HCT116 (cell line): Measurements from ENCODE around the gene ZNF398. TPM values are rescaled to one million over a fixed set of nuclear protein-coding genes. Genes with fewer than 3 reads are reported as not detected.
"Not testable (repeated sequence)": the region's sequence is repeated elsewhere in the genome, so short reads cannot be mapped to it uniquely, and the experiment has no call there.

Experiments
- ATAC-seq: fragments of 200-7000 bp; cut with Tn5 transposase; 2 replicates; pipeline ENCODE4 v1.9.1; 2020; ENCODE audit warnings: mild to moderate bottlenecking, moderate library complexity
- BruUV-seq: library from RNA; stranded (reverse); fragments of 400-500 nt; replicated peaks from 2 replicates; lab custom pipeline; 2021; lab: Mats Ljungman, UMichigan
- CTCF ChIA-PET: fragments of 300-600 bp; sonication (Branson Sonifier 250); formaldehyde crosslinking; loops from one replicate; lab custom pipeline; 2021; ENCODE audit warnings: antibody characterized with exemption; lab: Charles Lee
- POLR2A ChIA-PET: fragments of 300-600, 350-600 bp; sonication (Branson Sonifier 250); formaldehyde crosslinking; loops from one replicate; lab custom pipeline; 2021; ENCODE audit warnings: antibody characterized with exemption; lab: Charles Lee
- RAD21 ChIA-PET, 2 experiments: fragments of 300-600 bp; sonication (Branson Sonifier 250); formaldehyde crosslinking; loops; one replicate each; lab custom pipeline; 2023; ENCODE audit warnings: low total read pairs in 2 of 2; ENCODE audit not compliant: uncharacterized antibody in 2 of 2, unreplicated experiment in 2 of 2, low non-redundant PET in 1 of 2; lab: Charles Lee
- DNase-seq: peaks from one replicate; pipeline ENCODE4 v3.0.0-alpha.2; 2010; ENCODE audit warnings: low read depth, low spot score
- H2AFZ ChIP-seq: fragments of 200-600 bp; shearing (Covaris generic), sonication (generic); 2 replicates; pipeline ENCODE4 v1.6.1; 2017; ENCODE audit warnings: low read depth, mixed run types, mixed read lengths, antibody characterized with exemption, low read length; ENCODE audit not compliant: poor library complexity, severe bottlenecking
- H3K27ac ChIP-seq: 2 replicates; pipeline ENCODE4 v1.5.1; 2012; ENCODE audit warnings: low read depth, low read length
- H3K27me3 ChIP-seq: fragments of 200-600 bp; sonication (generic); 2 replicates; pipeline ENCODE4 v1.6.1; 2016; ENCODE audit warnings: mixed run types, low read length, mixed read lengths; ENCODE audit not compliant: insufficient read depth
- H3K36me3 ChIP-seq, 2 experiments: fragments of 200-500 bp in 1 of 2; fragments of 200-600 bp in 1 of 2; sonication (Bioruptor generic) in 1 of 2; sonication (generic) in 1 of 2; 2 replicates each; pipeline versions ENCODE4 v1.5.1 to v1.6.1; 2014 to 2016; ENCODE audit warnings: low read length in 2 of 2, inconsistent platforms in 1 of 2, mixed read lengths in 1 of 2, mixed run types in 1 of 2; ENCODE audit not compliant: insufficient read depth in 2 of 2, control insufficient read depth in 1 of 2
- H3K4me1 ChIP-seq, 2 experiments: fragments of 200-600 bp in 1 of 2; sonication (generic) in 1 of 2; 2 replicates each; pipeline versions ENCODE4 v1.5.1 to v1.6.1; 2012 to 2017; ENCODE audit warnings: low read length in 2 of 2, inconsistent platforms in 1 of 2, mild to moderate bottlenecking in 1 of 2, mixed read lengths in 1 of 2, mixed run types in 1 of 2, moderate library complexity in 1 of 2; ENCODE audit not compliant: insufficient read depth in 2 of 2, control insufficient read depth in 1 of 2
- H3K4me2 ChIP-seq: fragments of 200-600 bp; sonication (generic); 2 replicates; pipeline ENCODE4 v1.6.1; 2017; ENCODE audit warnings: mixed run types, low read length, mixed read lengths
- H3K4me3 ChIP-seq, 2 experiments: fragments of 200-600 bp in 1 of 2; sonication (generic) in 1 of 2; replicated peaks in 1 of 2; 2 replicates each; pipeline ENCODE4 v1.5.1; 2011 to 2016; ENCODE audit warnings: low read length in 2 of 2, control low read depth in 1 of 2, low read depth in 1 of 2, mild to moderate bottlenecking in 1 of 2, mixed read lengths in 1 of 2, mixed run types in 1 of 2
- H3K79me2 ChIP-seq: fragments of 200-600 bp; sonication (generic); 2 replicates; pipeline ENCODE4 v1.6.1; 2017; ENCODE audit warnings: mild to moderate bottlenecking, mixed run types, low read length, moderate library complexity, mixed read lengths; ENCODE audit not compliant: insufficient read depth
- H3K9ac ChIP-seq: fragments of 200-600 bp; sonication (generic); 2 replicates; pipeline ENCODE4 v1.6.1; 2016; ENCODE audit warnings: low read length, mixed read lengths
- H3K9me2 ChIP-seq: fragments of 200-600 bp; sonication (generic), shearing (Covaris generic); 2 replicates; pipeline ENCODE4 v1.6.1; 2017; ENCODE audit warnings: mixed run types, mild to moderate bottlenecking, moderate library complexity; ENCODE audit not compliant: insufficient read depth
- H3K9me3 ChIP-seq, 2 experiments: fragments of 200-500 bp in 1 of 2; fragments of 200-600 bp in 1 of 2; sonication (Bioruptor generic) in 1 of 2; sonication (generic) in 1 of 2; 2 replicates each; pipeline ENCODE4 v1.6.1; 2014 to 2017; ENCODE audit warnings: low read length in 2 of 2, mixed read lengths in 2 of 2, inconsistent platforms in 1 of 2, low read depth in 1 of 2, mild to moderate bottlenecking in 1 of 2, mixed run types in 1 of 2, moderate library complexity in 1 of 2; ENCODE audit not compliant: control insufficient read depth in 1 of 2, insufficient read depth in 1 of 2
- H4K20me1 ChIP-seq: fragments of 200-600 bp; sonication (generic), shearing (Covaris generic); 2 replicates; pipeline ENCODE4 v1.6.1; 2017; ENCODE audit warnings: mixed run types, mild to moderate bottlenecking, moderate library complexity; ENCODE audit not compliant: insufficient read depth
- EGR1 ChIP-seq: IDR thresholded peaks from 2 replicates; pipeline ENCODE4 v1.6.1; 2012; ENCODE audit warnings: low read depth
- POLR2AphosphoS5 ChIP-seq: IDR thresholded peaks from 2 replicates; pipeline ENCODE4 v1.6.1; 2011; ENCODE audit warnings: mild to moderate bottlenecking, low read depth, low read length, moderate library complexity
- RAD21 ChIP-seq: IDR thresholded peaks from 2 replicates; pipeline ENCODE4 v1.6.1; 2012; ENCODE audit warnings: low read depth, mild to moderate bottlenecking
- TCF7L2 ChIP-seq: IDR thresholded peaks from 2 replicates; pipeline ENCODE4 v1.7.0; 2011; ENCODE audit warnings: borderline replicate concordance, inconsistent platforms; ENCODE audit not compliant: insufficient read depth, insufficient read length; ENCODE audit errors: extremely low read depth
- intact Hi-C: fragments of 100-400 bp; cut with micrococcal nuclease; formaldehyde crosslinking; loops from 2 replicates; pipeline ENCODE4 v1.10.0; 2022
- total RNA-seq: library from RNA; stranded (reverse); gene quantifications from one replicate; pipeline ENCODE4 v1.2.1, GENCODE V29; 2021; ENCODE audit not compliant: unreplicated experiment
- TF ChIP-seq, protein P1 (sequence below), 3 experiments: fragments of 200-600 bp in 1 of 3; sonication (generic) in 1 of 3; IDR thresholded peaks in 2 of 3; conservative IDR thresholded peaks in 1 of 3; 2 replicates each; pipeline ENCODE4 v1.5.1; 2012 to 2017; ENCODE audit warnings: low read depth in 2 of 3, low read length in 2 of 3, antibody characterized with exemption in 1 of 3, borderline replicate concordance in 1 of 3, control low read depth in 1 of 3, mild to moderate bottlenecking in 1 of 3, mixed read lengths in 1 of 3, mixed run types in 1 of 3, moderate library complexity in 1 of 3; ENCODE audit not compliant: insufficient read depth in 1 of 3
- TF ChIP-seq, protein P2 (sequence below): IDR thresholded peaks from 2 replicates; pipeline ENCODE4 v1.6.1; 2012
- TF ChIP-seq, protein P3 (sequence below): IDR thresholded peaks from 2 replicates; pipeline ENCODE4 v1.6.1; 2012

Gene ZNF398
- total RNA-seq, 1 experiment from 2014 or later, result 14.1 TPM

DNA sequence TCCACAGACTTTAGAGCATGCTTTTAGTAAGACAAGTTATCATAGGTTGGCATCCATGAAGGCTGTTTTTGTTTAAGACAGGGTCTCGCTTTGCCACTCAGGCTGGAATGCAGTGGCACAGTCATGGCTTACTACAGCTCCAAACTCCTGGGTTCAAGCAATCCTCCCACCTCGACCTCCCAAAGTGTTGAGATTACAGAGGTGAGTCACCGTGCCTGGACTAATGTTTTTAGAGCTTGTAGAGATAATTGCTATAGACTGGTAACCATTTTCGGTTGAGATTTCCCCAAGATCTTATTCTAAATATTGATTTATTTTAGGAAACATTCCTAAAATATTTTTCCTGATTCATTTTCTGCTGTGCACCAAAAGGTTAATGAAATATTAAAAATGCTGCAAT is 5.4 kb upstream of the ZNF398 start (continued):
- no peak for TF ChIP-seq POLR2AphosphoS5
- no peak for TF ChIP-seq RAD21
- TF ChIP-seq, protein P1, sequence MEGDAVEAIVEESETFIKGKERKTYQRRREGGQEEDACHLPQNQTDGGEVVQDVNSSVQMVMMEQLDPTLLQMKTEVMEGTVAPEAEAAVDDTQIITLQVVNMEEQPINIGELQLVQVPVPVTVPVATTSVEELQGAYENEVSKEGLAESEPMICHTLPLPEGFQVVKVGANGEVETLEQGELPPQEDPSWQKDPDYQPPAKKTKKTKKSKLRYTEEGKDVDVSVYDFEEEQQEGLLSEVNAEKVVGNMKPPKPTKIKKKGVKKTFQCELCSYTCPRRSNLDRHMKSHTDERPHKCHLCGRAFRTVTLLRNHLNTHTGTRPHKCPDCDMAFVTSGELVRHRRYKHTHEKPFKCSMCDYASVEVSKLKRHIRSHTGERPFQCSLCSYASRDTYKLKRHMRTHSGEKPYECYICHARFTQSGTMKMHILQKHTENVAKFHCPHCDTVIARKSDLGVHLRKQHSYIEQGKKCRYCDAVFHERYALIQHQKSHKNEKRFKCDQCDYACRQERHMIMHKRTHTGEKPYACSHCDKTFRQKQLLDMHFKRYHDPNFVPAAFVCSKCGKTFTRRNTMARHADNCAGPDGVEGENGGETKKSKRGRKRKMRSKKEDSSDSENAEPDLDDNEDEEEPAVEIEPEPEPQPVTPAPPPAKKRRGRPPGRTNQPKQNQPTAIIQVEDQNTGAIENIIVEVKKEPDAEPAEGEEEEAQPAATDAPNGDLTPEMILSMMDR (IDR thresholded peaks at IDR 0.05 in 2 of 3, conservative IDR thresholded peaks at IDR 0.05 in 1 of 3; ENCODE audit: borderline replicate concordance in 1 of 3, insufficient read depth in 1 of 3, low read depth in 2 of 3, low read length in 2 of 3), result no peak
- TF ChIP-seq, protein P2, sequence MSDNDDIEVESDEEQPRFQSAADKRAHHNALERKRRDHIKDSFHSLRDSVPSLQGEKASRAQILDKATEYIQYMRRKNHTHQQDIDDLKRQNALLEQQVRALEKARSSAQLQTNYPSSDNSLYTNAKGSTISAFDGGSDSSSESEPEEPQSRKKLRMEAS, result no peak
- TF ChIP-seq, protein P3, sequence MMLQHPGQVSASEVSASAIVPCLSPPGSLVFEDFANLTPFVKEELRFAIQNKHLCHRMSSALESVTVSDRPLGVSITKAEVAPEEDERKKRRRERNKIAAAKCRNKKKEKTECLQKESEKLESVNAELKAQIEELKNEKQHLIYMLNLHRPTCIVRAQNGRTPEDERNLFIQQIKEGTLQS, result no peak
- no peak for TF ChIP-seq TCF7L2
- TF ChIP-seq EGR1, result no peak

DNA sequence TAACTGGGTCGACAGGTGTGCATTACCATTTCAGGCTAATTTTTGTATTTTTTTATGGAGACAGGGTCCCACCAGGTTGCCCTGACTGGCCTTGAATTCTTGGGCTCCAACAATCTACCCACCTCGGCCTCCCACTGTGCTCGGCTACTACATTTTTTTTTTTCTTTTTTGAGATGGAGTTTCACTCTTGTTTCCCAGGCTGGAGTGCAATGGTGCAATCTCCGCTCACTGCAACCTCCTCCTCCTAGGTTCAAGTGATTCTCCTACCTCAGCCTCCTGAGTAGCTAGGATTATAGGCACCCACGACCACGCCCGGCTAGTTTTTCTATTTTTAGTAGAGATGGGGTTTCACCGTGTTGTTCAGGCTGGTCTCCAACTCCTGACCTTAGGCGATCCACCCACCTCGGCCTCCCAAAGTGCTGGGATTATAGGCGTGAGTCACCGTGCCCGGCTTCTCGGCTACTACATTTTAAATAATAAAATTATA is 2.8 kb upstream of the ZNF398 start:
- H3K9ac ChIP-seq, result peak overlapping the region; percentile 55
- H3K4me3 ChIP-seq, result peak overlapping the region; percentile 31 to 55
- peak overlapping the region; percentile 83 for H3K4me2 ChIP-seq
- intact Hi-C loops, DNase-seq, H3K27me3 ChIP-seq, RAD21 ChIA-PET, H3K9me3 ChIP-seq, POLR2A ChIA-PET, CTCF ChIA-PET, H3K36me3 ChIP-seq, BruUV-seq, H4K20me1 ChIP-seq, H3K9me2 ChIP-seq: not testable (repeated sequence)
- peak; percentile 16; the same call in 1 of the 2 replicates for ATAC-seq
- peak overlapping the region; percentile 91 for H2AFZ ChIP-seq
- peak overlapping the region; percentile 87 for H3K27ac ChIP-seq
- H3K4me1 ChIP-seq, result peaks cover 53 to 72% of the 10 kb centered on the region in 2 experiments
- H3K79me2 ChIP-seq, result peaks cover 20% of the 10 kb centered on the region
- peak; percentile 65 for TF ChIP-seq EGR1
